HEK293T (cell line): ENCODE measurements around the gene EYA4.

Source experiments
- ARNT ChIP-seq: fragments of 450-650 bp; IDR thresholded peaks from 2 replicates; pipeline ENCODE4 v1.6.1; 2017; ENCODE audit warnings: mild to moderate bottlenecking
- BHLHE40 ChIP-seq: fragments of 450-650 bp; IDR thresholded peaks from 2 replicates; pipeline ENCODE4 v1.6.1; 2016; ENCODE audit warnings: mild to moderate bottlenecking, moderate library complexity, borderline replicate concordance
- CTBP1 ChIP-seq: fragments of 450-650 bp; IDR thresholded peaks from 2 replicates; pipeline ENCODE4 v1.6.1; 2016; ENCODE audit warnings: borderline replicate concordance
- FOXA1 ChIP-seq: fragments of 450-650 bp; IDR thresholded peaks from 2 replicates; pipeline ENCODE4 v1.6.1; 2016; ENCODE audit warnings: mild to moderate bottlenecking
- FOXK2 ChIP-seq: fragments of 450-650 bp; IDR thresholded peaks from 2 replicates; pipeline ENCODE4 v1.6.1; 2016; ENCODE audit warnings: mild to moderate bottlenecking
- NFRKB ChIP-seq: fragments of 450-650 bp; IDR thresholded peaks from 2 replicates; pipeline ENCODE4 v1.6.1; 2016; ENCODE audit warnings: mild to moderate bottlenecking, moderate library complexity
- TARDBP ChIP-seq: fragments of 450-650 bp; IDR thresholded peaks from 2 replicates; pipeline ENCODE4 v1.6.1; 2016
- ZNF384 ChIP-seq: fragments of 450-650 bp; IDR thresholded peaks from 2 replicates; pipeline ENCODE4 v1.6.1; 2016
- TF ChIP-seq, protein P1 (sequence below): fragments of 450-650 bp; IDR thresholded peaks from 2 replicates; pipeline ENCODE4 v1.6.1; 2016

DNA sequence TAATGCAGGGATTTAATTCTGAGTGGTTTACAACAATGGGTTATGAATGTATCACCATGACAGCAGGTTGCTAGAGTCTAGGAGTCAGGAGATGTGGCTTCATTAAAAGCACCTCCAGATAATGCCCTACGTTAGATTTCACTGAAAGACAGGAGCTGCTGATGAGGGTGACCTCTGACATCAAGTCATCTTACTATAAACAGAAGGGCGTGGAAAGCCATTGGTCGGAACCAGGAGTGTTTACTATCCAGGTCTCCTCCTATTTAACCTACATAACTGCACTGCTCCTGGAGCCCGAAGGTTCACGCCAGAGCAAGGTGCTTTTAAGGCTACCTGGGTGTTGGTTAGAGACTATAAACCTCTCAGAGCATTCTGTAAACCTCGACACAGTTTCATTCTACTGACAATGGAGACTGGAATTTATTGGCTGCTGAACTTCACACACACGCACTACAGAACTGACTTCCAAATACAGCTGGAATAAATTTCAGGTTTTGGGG is 128.7 kb downstream of the EYA4 start:
- TF ChIP-seq ARNT (no peak), NFRKB (no peak), ZNF384 (no peak), FOXA1 (no peak), BHLHE40 (no peak), FOXK2 (no peak), TARDBP (no peak), CTBP1 (no peak)
- TF ChIP-seq, protein P1, sequence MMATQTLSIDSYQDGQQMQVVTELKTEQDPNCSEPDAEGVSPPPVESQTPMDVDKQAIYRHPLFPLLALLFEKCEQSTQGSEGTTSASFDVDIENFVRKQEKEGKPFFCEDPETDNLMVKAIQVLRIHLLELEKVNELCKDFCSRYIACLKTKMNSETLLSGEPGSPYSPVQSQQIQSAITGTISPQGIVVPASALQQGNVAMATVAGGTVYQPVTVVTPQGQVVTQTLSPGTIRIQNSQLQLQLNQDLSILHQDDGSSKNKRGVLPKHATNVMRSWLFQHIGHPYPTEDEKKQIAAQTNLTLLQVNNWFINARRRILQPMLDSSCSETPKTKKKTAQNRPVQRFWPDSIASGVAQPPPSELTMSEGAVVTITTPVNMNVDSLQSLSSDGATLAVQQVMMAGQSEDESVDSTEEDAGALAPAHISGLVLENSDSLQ, result no peak
